ENCODE results near the gene PCNX3.

The PCNX3 gene

DNA sequence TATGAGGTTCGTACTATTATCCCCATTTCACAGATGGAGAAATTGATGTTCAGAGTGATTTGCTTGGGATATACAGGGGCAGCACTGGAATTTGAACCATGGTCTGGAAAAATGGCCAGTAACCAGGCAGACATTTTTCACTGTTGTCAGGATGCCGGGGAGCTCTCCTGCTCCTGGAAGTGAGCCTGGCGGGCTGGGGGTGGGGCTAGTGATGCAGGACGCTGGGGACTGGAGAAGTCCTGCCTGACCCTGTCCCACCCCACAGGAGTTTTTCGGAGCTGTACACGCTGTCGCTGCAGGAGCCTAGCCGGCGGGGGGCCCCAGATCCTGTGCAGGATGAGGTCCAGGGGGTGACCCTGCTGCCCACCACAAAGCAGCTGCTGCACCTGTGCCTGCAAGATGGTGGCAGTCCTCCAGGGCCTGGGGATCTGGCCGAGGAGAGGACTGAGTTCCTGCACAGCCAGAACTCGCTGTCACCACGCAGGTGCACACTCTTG lies 33.5 kb downstream of the PCNX3 start:
- Histone ChIP-seq H3K4me3 (ENCODE audit: insufficient read depth, low read depth, low read length) (no peak overlapping the region), H3K27me3 (ENCODE audit: control insufficient read depth, insufficient read depth, low read length, poor library complexity, severe bottlenecking) (peaks cover 4% of the 10 kb centered on the region), H3K4me1 (ENCODE audit: control insufficient read depth, insufficient read depth, low read length) (peaks cover 19% of the 10 kb centered on the region), H3K27ac (ENCODE audit: insufficient read depth, low read depth, low read length, poor library complexity, severe bottlenecking) (no peak overlapping the region), H3K9me3 (ENCODE audit: control insufficient read depth, low read length) (no peaks in the 10 kb centered on the region), H3K36me3 (ENCODE audit: control insufficient read depth, insufficient read depth, low read length) (peaks cover under 1% of the 10 kb centered on the region)
- 93% methylated on average over 12 of the region's 12 CpGs for WGBS, 2 experiments

DNA sequence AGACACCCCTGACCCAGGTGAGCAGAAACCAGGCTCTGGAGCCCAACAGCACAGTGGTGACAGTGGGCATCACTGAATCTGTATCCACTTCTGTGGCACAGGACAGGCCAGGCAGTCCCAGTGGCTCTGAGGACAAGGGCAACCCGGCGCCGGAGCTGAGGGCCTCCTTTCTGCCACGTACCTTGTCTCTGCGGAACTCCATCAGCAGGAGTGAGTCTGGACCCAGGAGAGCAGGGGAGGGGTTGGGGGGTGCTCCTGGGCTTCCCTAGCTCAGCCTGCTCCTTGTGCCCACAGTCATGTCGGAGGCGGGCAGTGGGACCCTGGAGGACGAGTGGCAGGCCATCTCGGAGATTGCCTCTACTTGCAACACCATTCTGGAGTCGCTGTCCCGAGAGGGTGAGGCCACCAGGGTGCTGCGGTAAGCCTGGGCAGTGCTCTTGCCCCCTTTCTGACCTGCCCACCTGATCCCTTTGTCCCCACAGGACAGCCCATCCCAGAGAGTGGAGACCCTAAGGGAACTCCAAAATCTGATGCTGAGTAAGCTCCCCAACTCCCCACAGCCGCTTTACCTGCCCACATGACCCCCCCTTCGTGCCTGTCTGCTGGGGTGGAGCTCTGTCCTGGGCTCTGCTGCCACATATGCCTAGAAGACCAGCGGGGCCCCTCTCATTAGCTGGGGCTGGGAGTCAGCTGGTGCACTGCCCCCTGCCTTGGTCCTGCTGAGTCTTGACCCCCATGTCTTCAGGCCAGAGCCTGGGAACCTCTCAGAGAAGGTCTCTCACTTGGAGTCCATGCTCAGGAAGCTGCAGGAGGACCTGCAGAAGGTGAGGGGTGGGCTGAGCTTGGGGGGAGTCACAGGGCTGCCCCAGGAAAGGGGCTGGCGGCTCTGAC lies 34.3 kb downstream of the PCNX3 start:
- WGBS, 2 experiments = 93 to 94% methylated on average over 16 of the region's 16 CpGs
- peaks cover 2% of the 10 kb centered on the region for H3K36me3 ChIP-seq (ENCODE audit: control insufficient read depth, insufficient read depth, low read length)
- H3K9me3 ChIP-seq (ENCODE audit: control insufficient read depth, low read length) = no peaks in the 10 kb centered on the region
- no peak overlapping the region for H3K27ac ChIP-seq (ENCODE audit: insufficient read depth, low read depth, low read length, poor library complexity, severe bottlenecking)
- no peak overlapping the region for H3K4me3 ChIP-seq (ENCODE audit: insufficient read depth, low read depth, low read length)
- peaks cover 4% of the 10 kb centered on the region for H3K27me3 ChIP-seq (ENCODE audit: control insufficient read depth, insufficient read depth, low read length, poor library complexity, severe bottlenecking)
- peaks cover 19% of the 10 kb centered on the region for H3K4me1 ChIP-seq (ENCODE audit: control insufficient read depth, insufficient read depth, low read length)

DNA sequence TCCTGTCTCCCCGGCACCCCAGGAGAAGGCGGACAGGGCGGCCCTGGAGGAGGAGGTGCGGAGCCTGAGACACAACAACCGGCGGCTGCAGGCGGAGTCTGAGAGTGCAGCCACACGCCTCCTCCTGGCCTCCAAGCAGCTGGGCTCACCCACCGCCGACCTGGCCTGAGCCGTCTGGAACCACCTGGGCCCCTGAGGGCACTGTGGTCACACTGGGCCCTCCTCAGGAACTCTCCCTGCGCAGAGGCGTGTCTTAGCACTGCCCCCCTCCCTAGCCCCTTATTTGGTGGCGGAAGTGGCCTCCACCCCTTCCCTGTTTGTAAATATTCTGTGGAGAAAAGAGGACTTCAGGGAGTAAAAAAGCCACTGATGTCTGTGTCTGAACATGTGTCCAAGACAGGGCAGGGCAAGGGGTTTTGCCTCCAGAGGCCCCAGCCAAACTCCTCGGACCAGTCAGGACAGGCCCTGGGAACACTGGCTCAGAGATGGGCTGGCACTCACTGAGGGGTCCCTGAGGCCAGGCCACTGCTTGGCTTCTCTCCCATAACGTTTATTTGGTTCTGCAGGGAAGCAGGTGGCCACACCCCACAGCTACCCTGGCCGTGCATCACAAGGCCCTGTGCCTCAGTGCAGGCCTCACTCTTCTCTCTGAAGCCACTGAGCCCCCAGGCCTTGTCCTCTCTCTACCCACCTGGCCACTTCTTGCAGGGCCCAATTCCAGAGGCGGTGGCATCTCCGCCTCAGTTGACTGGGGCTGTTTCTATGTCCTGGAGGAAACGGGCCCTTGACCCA lies 35.2 kb downstream of the PCNX3 start:
- peaks cover 9% of the 10 kb centered on the region for H3K36me3 ChIP-seq (ENCODE audit: control insufficient read depth, insufficient read depth, low read length)
- 85 to 87% methylated on average over 20 of the region's 20 CpGs for WGBS, 2 experiments
- H3K27ac ChIP-seq (ENCODE audit: insufficient read depth, low read depth, low read length, poor library complexity, severe bottlenecking) = no peak overlapping the region
- peaks cover 19% of the 10 kb centered on the region for H3K4me1 ChIP-seq (ENCODE audit: control insufficient read depth, insufficient read depth, low read length)
- peaks cover 4% of the 10 kb centered on the region for H3K27me3 ChIP-seq (ENCODE audit: control insufficient read depth, insufficient read depth, low read length, poor library complexity, severe bottlenecking)
- no peak overlapping the region for H3K4me3 ChIP-seq (ENCODE audit: insufficient read depth, low read depth, low read length)
- no peaks in the 10 kb centered on the region for H3K9me3 ChIP-seq (ENCODE audit: control insufficient read depth, low read length)

DNA sequence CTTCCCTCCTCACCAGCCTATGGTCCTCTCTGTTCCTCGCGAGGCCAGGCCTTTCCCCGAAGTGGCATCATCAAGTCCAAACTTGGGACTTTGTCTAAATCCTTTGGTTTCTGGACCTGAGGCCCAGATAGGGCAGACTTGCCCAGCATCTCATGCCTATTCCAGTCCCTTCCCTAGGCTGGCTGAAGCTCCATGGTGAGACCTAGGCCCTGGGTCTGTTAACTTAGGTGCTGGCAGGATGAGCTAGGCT lies 35.7 kb downstream of the PCNX3 start:
- no peaks in the 10 kb centered on the region for H3K9me3 ChIP-seq (ENCODE audit: control insufficient read depth, low read length)
- H3K27ac ChIP-seq (ENCODE audit: insufficient read depth, low read depth, low read length, poor library complexity, severe bottlenecking) = no peak overlapping the region
- no peak overlapping the region for H3K4me3 ChIP-seq (ENCODE audit: insufficient read depth, low read depth, low read length)
- peaks cover 19% of the 10 kb centered on the region for H3K4me1 ChIP-seq (ENCODE audit: control insufficient read depth, insufficient read depth, low read length)
- peaks cover 13% of the 10 kb centered on the region for H3K36me3 ChIP-seq (ENCODE audit: control insufficient read depth, insufficient read depth, low read length)
- WGBS, 2 experiments = 94 to 96% methylated on average over 3 of the region's 3 CpGs
- H3K27me3 ChIP-seq (ENCODE audit: control insufficient read depth, insufficient read depth, low read length, poor library complexity, severe bottlenecking) = peaks cover 4% of the 10 kb centered on the region

DNA sequence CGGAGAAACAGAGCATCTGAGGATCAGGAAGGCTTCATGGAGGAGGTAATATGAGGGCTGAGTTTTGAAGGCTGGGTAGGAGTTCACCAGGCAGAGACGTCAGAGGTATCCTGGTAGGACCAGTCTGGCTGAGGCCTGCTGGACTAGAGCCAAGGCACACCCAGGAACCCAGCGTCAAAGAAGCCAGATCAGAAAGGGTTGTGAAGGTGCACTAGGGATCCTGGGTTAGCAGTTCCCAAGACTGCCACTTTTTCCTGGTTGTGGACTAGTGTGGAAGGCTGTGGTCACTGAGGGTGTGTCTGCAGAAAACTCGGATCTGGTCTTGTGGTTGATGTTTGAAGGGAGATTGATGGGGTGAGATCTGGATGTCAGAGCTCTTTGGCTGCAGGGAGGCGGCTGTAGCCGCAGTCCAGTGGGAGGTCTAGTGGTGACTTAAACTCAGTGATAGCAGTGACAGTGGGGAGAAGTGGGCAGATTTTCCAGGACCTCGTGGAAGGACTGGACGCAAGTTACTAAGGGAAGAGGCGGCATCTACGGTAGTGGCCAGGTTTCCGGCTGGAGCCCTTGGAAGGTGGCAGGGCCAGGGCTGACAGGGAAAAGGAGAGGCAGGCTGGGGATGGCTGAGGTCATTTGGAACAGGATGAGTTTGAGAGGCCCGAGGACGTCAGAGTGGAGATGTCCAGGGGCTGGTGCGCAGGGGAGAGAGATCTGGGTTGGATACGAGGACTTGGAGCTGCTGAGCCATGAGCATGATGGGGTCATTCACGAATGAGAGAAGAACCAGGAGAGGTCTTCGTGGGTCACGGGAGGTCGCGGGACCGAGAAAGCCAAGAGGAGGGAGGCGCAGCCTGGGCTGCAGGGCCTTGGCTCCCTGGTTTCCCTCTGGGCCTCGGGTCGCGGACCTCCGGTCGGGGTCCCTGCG lies 36.3 kb downstream of the PCNX3 start:
- Histone ChIP-seq H3K27me3 (ENCODE audit: control insufficient read depth, insufficient read depth, low read length, poor library complexity, severe bottlenecking) (peaks cover 4% of the 10 kb centered on the region), H3K36me3 (ENCODE audit: control insufficient read depth, insufficient read depth, low read length) (peaks cover 14% of the 10 kb centered on the region), H3K4me1 (ENCODE audit: control insufficient read depth, insufficient read depth, low read length) (peaks cover 19% of the 10 kb centered on the region), H3K9me3 (ENCODE audit: control insufficient read depth, low read length) (no peaks in the 10 kb centered on the region), H3K27ac (ENCODE audit: insufficient read depth, low read depth, low read length, poor library complexity, severe bottlenecking) (peak overlapping the region; percentile 97), H3K4me3 (ENCODE audit: insufficient read depth, low read depth, low read length) (peak overlapping the region; percentile 57)
- 46 to 47% methylated on average over 28 of the region's 28 CpGs for WGBS, 2 experiments

DNA sequence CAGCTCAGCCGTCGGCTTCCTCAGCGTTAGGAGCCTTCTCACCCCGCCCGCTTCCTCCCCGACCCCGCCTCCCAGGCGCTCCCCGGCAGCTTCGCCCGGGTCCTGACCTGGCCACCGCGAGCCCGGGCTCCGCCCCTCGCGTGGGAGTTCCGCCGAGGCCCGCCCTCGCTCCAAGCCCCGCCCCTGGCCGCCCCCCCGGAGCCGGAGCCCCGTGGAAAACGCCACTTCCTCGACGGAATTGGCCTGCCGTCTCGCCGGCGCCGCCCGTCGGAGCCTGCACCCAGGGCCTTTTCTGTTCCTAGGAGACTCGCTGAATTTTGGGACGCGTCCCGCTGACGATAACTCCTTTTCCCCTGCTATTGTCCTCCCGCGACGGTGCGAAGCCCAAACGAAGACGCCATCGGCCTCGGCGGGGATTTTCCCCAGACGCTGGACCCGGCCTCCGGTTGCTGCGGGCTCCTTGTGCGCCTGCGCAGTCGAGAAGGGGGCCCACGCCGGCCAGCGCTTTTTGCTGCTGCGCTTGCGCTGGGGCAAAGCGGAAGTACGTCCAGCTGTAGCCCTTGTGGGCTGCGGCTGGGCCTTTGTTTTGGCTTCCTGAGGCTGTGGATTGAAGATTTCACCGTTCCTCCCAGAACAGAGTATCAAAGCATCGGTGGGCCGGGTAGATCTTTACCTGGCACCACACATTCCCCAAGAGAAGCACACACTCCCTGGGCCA lies 37.1 kb downstream of the PCNX3 start:
- Histone ChIP-seq H3K4me3 (ENCODE audit: insufficient read depth, low read depth, low read length) (peak overlapping the region; percentile 57), H3K27me3 (ENCODE audit: control insufficient read depth, insufficient read depth, low read length, poor library complexity, severe bottlenecking) (peaks cover 2% of the 10 kb centered on the region), H3K36me3 (ENCODE audit: control insufficient read depth, insufficient read depth, low read length) (peaks cover 22% of the 10 kb centered on the region), H3K4me1 (ENCODE audit: control insufficient read depth, insufficient read depth, low read length) (peaks cover 19% of the 10 kb centered on the region), H3K27ac (ENCODE audit: insufficient read depth, low read depth, low read length, poor library complexity, severe bottlenecking) (peak overlapping the region; percentile 97), H3K9me3 (ENCODE audit: control insufficient read depth, low read length) (no peaks in the 10 kb centered on the region)
- WGBS, 2 experiments = 0 to 1% methylated on average over 68 of the region's 68 CpGs

DNA sequence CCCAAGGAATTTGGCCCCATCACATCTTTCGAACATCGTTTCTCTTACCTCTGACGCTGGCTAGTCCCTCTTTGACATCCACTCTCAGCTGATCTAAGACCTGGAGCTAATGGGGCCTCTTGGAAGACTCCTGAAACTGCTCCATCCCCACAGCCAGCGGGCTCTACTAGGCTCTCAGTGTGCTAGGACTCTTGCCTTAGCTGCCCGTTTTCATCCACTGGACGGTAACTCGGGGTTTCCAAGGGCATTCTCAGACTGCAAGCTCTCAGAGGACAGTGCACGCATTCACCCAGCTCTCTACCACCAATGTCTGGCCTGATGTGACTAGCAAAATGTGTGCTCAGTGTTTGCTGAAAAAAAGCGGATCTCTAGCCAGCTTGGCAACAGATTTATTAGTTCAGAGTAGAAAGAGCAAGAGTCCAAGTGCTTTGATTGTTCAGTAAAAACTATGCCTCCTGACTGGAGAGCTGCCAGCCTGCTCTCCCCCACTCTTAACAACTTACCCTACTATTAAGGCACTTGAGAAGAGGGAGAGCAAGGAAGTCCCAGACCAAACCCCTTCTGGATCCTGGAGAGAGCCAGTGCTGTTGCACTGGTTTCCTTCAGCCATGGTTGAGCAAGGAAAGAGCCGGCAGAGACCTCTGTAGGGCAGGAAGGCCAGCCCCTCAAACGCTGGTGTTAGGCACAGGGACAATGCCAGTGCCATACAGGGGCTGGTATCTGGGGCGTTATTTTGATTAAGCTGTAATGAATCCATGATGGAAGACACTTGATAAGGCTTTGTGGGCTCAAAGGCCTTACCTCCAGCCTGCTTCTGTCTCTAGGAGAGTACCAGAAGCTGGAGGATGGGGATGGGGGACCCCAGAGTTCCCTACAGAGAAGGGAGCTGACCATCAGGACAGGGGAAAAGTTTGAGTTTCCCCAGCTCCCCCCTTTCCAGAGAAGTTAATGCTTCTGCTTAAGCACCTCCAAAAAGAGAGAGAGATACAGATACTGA lies 38.0 kb downstream of the PCNX3 start:
- WGBS, 2 experiments = 80 to 81% methylated on average over 12 of the region's 12 CpGs
- H3K9me3 ChIP-seq (ENCODE audit: control insufficient read depth, low read length) = no peaks in the 10 kb centered on the region
- peaks cover 19% of the 10 kb centered on the region for H3K4me1 ChIP-seq (ENCODE audit: control insufficient read depth, insufficient read depth, low read length)
- H3K27me3 ChIP-seq (ENCODE audit: control insufficient read depth, insufficient read depth, low read length, poor library complexity, severe bottlenecking) = no peaks in the 10 kb centered on the region
- H3K36me3 ChIP-seq (ENCODE audit: control insufficient read depth, insufficient read depth, low read length) = peaks cover 29% of the 10 kb centered on the region
- H3K4me3 ChIP-seq (ENCODE audit: insufficient read depth, low read depth, low read length) = peak overlapping the region; percentile 57
- peak overlapping the region; percentile 97 for H3K27ac ChIP-seq (ENCODE audit: insufficient read depth, low read depth, low read length, poor library complexity, severe bottlenecking)

DNA sequence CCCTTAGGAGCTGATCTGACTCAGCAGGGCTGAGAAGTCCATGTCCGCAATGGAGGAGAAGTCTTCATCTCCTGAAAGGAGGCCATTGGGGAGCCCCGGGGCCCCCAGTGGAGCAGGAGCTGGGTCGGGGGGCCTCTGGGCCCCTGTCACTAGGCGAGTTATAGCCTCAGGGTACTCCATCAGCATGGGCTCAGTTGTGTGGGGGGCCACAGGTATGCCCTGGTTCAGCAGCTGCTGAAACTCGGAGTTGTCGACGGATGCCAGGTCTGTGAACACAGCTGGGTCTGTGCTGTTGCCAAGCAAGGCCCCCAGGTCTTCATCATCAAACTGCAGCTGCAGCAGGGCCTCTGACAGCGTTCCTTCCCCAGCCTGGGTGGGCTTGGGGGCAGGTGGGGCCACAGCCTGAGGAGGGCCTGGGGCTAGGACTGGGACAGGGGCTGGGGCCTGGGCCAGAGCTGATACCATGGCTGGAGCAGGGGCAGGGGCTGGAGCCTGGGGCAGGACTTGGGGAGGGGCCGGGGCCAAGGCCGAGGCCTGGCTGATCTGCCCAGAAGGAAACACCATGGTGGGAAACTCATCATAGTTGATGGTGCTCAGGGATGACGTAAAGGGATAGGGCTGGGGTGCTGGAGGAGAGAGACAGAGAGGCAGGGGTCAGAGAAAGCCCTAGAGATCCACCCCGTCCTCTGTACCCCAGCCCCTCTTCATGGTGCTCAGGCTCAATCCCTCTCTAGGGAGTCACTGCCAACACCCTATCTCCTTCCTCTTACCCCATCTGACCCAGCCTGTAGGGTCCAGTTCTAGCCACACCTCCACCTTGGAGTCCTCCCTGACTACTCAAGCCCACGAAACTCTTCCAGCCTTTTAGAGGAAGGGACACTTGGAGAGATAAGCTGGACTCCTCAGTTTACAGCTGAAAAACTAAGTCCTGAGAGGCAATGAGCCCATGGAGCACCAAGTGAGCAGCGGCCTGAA lies 39.1 kb downstream of the PCNX3 start:
- Histone ChIP-seq H3K9me3 (ENCODE audit: control insufficient read depth, low read length) (no peaks in the 10 kb centered on the region), H3K27me3 (ENCODE audit: control insufficient read depth, insufficient read depth, low read length, poor library complexity, severe bottlenecking) (no peaks in the 10 kb centered on the region), H3K4me1 (ENCODE audit: control insufficient read depth, insufficient read depth, low read length) (peaks cover 19% of the 10 kb centered on the region), H3K4me3 (ENCODE audit: insufficient read depth, low read depth, low read length) (no peak overlapping the region), H3K27ac (ENCODE audit: insufficient read depth, low read depth, low read length, poor library complexity, severe bottlenecking) (no peak overlapping the region), H3K36me3 (ENCODE audit: control insufficient read depth, insufficient read depth, low read length) (peaks cover 34% of the 10 kb centered on the region)
- 94 to 96% methylated on average over 14 of the region's 14 CpGs for WGBS, 2 experiments

Data from ectodermal cell (in vitro differentiated cells).